HG03159 (cell line): ENCODE results near the gene RPN2.

Experiments
- ATAC-seq: cut with Tn5 transposase; IDR thresholded peaks from one replicate; pipeline ENCODE4 v1.9.1; 2021; ENCODE audit warnings: mild to moderate bottlenecking, moderate library complexity; ENCODE audit not compliant: unreplicated experiment

The RPN2 gene

DNA sequence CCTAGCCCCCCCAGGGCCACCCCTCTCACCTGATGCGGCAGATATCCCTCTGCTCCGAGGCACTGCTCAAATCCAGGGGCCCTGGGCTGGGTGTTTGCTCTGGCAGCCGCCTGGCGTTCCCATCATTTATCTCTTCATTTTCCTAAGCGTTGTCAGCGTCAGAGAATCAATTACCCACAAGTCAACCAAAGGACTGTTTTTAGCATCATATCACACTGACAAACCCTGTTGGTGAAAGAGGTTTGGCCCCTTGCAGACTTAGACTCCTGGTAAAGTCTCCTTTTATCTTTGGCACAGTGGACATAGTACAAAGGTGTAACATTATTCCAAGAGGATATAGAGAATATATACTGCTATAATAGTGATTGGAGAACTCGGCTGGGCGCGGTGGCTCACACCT is 82.6 kb downstream of the RPN2 start, which contains the start of gene GHRH:
Gene GHRH, minus strand, starts transcription at position 101 of the 400 bp plus-strand sequence. CDS start 4,925 bp downstream, outside the sequence.
- ATAC-seq = no peak

DNA sequence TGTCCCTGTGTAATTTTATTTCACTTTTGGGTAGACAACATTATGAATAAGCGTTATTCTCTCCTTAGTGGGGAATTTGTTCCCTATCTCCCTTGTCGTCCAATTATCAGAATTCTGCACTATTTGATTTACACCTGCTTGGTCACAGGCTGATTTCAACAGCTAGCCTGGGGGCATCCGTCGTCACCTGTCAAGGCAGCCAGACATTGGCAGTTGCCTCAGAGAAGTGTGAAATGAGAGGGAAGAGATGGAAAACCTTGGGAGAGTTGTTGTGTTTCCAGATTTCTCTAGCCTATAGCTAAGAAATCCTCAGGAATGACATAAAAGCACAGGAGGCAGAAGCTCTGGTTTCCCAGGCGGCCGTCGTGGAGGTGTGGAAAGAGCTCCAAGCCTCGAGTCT is 83.4 kb downstream of the RPN2 start:
- no peak for ATAC-seq

DNA sequence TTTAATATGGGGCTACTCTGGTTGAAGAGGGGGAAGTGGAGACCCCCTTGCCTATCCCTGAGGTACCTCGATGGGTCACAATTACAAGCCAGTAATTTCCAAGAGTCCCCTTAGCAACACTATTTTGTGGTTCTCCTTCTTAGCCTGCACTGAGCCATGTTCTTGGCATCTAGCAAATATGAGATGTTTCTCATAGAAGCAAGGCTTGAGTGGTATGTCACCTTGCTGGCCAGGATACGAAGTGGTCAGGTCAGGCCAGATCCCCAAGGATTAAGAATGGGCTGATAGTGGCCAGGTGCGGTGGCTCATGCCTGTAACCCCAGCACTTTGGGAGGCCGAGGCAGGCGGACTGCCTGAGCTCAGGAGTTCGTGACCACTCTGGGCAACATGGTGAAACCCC is 84.6 kb downstream of the RPN2 start:
- no peak for ATAC-seq

DNA sequence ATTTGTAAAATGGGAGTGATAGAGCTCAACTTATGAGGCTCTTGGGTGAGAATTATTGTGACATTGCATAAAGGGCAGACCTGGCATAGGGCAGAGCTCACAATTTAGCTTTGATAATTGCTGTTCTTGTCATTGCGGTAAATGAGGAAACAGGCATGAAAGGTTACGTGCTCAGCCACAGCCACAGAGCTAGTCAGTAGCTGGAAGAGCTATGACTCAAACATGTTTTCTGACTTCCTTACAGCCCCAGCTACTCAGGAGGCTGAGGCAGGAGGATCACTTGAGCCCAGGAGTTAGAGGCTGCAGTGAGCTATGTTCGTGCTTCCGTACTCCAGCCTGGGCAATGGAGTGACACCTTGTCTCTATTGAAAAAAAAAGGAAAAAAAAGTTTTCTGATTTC is 86.0 kb downstream of the RPN2 start:
- ATAC-seq = no peak

DNA sequence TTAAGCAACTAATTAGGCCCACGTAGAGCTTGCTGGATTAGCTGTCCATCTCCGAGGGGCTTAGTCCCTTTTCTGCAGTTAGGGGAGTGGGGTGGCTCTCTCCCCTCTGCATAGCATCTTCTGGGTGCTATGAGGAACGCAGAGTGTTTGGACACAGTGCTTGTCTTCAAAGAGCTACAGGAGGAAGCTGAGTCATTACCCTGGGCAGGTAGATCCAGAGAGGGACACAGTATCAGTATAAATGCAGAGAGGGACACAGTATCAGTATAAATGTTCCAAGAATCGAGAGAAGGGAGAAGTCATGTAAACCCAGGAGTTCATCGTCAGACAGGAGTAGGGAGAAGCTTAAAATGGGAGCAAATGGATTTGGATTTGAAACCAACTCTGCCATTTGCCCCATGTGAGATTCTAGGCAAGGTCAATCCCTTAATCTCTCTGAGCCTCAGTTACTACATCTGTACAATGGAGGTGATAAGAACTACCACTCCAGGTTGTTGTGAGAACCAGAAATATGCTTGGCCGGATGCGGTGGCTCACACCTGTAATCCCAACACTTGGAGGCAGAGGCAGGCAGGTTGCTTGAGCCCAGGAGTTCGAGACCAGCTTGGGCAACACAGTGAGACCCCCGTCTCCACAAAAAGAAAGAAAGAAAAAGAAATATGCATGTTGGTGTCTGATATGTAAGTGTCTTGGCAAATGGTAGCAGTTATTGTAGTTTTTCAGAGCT is 88.0 kb downstream of the RPN2 start:
- ATAC-seq = no peak

DNA sequence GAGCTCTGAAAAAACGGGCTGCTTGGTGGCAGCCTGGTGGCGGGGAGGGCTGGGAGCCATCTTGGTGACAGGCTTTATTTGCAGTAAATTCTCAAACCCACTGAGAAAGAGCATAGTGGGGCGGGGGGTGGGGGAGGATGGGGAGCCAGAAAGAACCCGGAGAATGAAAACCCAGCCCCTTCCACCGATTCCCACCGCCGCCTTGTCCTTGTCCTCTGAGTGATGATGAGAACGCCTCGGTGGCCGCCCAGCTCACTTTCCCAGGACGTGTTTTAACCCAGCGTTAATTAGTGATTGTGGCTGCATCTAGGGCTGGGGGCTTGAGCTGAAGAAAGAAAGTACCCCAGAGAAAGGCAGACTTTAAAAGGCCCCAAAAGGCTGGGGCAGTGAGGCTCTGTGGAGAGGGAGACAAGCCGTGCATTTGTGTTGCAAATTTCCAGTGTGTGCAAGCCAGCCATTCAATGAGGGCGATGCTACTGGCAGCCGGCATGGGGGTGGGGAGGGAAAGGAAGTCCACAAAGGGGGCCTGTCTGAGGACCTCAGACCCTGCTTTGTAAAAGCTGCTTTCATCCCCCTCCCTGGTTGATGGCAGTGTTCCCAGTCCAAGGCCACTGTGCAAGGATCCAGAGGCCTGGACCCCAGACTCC is 88.7 kb downstream of the RPN2 start:
- no peak for ATAC-seq

DNA sequence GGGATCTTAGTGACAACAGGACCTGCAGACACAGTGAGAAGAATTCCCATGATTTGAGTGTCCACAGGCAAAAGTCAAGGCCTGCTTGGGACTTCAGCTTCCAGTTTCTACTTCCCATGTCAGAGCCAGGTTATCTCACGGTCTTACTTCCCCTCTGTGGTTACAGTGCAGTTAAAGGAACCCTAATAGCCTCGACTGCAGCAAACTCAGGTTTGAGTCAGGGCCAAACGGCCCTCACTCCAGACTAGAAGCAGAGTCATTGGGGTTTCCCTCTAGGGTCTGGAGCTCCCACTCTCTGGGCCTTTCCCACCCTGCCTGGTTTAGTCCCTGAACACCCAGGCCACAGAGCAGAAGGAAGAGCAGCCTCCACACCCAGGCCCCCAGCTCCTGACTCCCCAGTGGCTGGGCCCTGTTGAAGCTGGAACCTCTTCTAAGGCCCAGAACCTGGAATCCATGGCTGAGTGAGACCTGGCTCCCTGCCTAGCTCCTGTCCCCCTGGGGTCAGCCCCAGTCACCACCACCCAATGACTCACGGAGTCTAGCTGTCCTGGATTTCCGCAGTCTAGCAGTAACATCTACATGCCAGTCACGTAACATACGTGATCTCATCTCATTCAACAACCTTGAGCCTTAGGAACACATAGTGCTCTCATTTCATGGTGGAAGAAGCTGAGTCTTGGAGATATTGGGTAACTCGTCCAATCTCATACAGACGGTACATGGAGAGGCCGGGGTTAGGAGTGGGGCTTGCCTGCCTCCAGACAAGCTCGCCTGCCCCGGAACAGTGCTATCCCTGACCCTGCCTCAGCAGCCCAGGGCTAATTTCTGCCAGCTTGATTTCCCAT is 91.7 kb downstream of the RPN2 start:
- no peak for ATAC-seq

DNA sequence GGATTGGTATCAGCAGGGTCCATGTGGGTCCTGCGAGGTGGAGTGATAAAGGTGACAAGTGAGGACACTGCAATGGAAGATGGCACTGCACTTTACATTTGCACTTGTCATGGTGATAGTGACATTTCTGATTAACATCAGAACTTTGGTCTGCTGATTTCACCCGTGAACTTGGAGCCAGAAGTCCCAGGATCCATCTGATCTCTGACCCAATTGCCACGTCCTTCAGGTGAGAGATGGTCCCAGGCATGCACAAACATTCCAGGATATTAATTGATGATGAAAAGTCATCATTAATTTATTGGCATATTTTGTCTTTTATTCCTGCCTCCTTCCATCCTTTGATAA is 92.3 kb downstream of the RPN2 start:
- no peak for ATAC-seq

DNA sequence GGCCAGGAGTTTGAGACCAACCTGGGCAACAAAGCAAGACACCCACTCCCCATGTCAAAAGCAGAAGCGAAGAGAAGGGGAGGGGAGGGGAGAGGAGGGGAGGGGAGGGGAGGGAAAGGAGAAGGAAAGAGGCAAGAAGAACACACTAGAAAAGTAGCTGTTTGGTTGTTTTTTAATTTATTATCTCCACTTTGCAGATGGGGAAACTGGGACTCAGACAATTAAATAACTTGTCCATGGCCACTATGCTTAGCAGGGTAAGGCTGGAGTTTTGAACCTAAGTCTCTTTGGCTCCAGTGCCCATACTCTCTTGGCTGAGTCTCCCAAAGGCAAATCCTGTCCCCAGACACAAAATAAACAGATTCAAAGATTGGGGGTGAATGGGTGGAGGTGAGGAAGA is 94.9 kb downstream of the RPN2 start:
- no peak for ATAC-seq

DNA sequence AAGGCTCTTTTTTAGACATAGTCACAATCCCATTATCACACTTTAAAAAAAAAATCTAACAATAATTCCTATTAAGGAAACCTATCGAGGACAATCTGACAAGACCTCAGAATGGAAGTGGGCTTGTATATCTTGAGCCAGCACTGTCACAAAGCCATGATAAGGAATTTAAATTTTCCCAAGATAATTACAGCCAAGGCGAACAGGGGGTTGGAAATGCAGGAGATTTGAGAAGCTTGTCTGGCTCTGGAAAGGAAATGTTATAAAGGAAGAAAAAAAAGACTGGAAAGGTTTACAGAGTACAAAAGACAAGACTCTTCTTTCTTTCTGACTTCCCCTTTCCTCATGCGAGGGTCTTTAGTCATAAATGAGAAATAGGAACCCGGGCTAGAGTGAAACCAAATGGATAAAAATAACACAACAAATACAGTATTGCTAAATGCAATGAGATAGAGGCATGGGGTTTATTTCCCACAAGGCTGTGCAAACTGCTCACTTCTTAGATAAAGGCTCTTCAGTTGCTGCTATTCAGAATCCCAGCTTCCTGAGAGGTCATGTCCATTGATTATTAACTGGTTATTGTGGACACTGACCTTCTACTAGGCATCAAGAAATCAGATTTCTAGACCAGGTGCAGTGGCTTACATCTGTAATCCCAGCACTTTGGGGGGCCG is 95.9 kb downstream of the RPN2 start:
- ATAC-seq = no peak

DNA sequence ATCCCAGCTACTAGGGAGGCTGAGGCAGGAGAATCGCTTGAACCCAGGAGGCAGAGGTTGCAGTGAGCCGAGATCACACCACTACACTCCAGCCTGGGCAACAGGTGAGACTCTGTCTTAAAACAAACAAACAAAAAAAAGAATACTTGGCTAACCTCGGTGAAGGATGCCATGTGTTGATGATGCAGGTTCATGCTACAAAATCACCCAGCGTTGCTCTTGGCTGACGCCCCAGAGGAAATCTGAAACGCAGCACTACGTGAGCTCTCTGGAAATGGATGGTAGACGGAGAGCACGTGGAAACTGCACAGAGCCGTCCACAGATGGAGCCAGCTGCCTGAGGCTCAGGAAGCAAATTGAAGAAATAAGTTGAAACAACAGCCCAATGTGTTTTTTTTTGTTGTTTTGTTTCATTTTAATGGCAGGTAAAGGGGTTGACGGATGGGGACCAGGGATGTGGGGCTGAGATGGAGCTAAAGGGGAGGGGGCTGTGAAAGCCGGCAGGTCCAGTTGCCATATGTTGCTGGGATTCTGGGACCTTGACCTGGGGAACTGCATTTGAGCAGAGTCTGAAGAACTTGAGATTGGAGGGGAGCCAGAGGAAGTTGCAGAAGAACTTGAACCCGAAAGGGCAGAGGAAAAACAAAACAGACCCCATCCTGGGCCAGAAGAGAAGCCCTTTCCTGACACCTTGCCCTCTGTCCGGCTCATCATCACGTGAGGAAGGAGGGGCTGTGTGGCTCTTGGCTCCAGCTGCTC is 97.5 kb downstream of the RPN2 start:
- ATAC-seq = no peak

DNA sequence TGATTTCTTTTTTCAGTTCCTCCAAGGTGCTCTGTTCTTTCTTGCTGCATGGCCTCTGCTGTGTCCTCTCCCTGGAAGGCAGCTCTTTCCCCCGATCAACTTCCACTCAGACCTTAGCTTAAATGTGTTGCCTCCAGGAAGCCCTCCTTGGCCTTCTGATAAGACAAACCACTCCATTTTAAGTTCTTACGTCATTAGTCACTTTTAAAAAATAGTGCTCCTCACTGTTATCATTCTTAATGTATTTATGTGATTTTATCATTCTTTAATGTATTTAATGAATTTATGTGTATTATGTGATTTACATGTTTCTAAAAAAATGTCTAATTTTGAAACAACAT is 98.1 kb downstream of the RPN2 start:
- no peak for ATAC-seq

DNA sequence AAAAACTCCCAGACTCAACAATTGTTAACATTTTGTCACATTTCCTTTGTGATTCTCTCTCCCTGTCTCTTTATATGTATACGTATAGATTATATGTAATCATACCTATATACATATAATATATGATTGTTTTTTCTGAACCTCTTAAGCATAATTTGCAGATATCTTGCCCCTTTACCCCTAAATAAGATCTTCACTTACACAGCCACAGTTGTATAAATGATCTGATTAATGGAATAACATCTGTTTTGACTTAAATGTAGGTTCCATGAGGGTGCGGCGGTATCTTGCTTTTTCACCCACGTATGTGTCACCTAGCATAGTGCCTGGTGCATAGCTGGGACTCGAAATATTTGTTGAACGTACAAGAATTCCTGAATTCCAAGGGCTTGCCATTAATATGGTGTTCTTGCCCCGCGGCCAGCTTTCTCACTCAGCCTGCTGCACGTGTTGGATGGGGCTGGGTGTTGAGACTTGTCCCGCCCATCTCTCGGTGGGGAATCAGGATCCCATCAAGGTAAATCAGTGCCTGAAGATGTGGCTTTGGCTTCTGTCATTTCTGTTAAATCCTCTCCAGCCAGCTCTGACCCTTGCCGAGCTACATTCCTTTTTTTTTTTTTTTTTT is 99.9 kb downstream of the RPN2 start:
- ATAC-seq = no peak

DNA sequence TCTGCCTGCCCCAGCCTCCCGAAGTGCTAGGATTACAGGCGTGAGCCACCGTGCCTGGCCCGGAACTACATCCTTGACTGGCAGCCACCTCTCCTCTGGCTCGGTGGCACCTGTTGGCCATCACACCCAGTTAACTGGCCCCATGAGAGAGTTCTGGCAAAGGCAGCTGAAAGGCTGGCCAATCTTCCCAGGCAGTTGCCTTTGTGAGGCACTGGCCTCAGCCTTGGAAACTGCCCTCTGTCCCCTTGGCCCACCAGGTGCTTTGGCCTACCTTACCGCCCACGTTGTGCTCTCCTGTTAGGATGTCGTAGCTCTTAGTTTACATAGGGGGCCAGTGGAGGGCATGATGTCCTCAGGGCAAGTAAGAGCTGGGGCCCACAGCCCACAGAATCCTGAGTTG is 100.7 kb downstream of the RPN2 start:
- no peak for ATAC-seq

DNA sequence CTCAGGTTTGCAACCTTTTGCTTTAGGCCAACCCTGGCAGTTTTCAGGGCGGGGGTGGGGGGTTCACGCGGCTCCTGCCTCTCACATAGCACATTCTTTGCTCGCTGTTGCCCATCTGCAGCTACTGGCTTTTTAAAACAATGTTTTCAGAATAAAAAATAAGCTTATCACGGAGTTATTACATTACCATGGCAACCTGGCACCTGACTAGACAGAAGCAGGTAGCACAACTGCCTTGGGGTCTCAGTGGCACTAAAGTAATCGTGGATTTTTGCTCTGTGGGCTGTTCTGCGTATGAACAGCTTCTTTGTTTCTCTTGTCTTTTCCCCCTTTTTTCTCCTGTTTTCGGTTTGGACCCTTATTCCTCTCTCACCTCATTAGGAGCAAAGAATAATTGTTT is 101.3 kb downstream of the RPN2 start:
- no peak for ATAC-seq

DNA sequence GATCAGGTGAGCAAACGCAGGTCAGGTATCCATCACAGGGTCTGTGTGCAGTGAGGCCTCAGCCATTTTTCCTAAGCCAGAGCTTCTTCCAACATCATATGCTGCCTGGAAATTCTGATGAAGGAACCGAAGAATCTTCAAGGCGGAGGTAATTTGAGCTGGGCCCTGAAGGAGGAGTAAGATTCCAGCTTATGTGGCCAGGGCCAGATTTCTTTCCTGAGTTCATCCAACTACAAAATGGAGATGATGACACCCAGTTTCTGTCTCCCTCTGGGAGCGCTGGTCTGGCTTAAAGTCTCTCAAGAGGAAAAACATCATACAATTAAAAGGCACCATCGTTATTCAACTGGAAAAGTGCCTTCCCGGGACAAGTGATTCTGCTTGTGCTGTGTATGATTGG is 103.4 kb downstream of the RPN2 start:
- no peak for ATAC-seq

DNA sequence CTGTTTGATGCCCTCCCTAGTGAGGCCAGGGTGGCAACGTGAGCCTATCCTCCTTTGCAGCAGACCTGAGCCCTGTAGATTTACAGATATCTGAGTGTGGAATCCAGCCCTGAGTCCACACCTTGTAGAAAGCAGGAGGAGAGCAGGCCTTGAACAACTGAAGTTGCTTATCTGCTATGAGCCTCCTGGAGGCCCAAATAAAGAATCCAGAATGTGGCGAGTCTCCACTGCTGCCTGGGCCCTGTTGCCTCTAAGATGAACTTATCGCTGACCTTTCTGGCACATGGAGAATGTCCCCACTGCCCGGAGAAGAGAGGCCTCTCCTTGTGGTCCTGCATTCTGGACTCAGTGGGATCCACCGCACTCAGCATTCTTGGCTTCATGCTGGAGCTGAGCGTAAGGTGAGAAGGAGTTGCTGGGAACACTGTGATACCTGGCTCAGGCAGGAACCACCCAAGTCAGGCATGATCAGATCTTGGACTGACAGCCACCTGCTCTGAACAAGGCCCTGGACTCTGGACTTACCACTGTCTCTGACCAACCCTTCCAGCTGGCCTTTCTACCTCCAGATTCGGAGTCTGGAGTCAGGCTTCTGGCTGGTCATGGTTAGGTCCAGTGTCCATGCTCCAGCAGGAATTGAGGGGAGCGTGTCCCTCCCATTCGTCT is 104.5 kb downstream of the RPN2 start:
- ATAC-seq = no peak

DNA sequence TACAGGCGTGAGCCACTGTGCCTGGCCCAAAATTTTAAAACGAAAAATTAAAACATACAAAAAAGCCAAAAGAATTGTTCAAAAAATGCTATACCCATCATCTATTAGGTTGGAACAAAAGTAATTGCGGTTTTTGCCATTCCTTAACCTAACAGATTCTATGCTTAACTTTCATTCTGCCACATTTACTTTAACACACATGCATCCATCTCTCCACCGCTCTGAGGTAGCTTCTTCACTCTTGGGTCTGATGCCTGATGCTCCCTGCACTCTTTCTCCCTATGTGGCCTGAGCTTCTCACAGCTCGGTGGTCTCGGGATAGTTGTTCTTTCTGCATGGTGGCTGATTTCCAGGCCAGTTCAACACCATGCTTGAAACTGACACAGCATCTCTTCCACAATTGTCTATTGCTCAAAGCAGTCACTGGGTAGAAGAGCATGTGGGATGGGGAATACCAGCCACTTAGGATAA is 105.6 kb downstream of the RPN2 start:
- ATAC-seq = no peak

DNA sequence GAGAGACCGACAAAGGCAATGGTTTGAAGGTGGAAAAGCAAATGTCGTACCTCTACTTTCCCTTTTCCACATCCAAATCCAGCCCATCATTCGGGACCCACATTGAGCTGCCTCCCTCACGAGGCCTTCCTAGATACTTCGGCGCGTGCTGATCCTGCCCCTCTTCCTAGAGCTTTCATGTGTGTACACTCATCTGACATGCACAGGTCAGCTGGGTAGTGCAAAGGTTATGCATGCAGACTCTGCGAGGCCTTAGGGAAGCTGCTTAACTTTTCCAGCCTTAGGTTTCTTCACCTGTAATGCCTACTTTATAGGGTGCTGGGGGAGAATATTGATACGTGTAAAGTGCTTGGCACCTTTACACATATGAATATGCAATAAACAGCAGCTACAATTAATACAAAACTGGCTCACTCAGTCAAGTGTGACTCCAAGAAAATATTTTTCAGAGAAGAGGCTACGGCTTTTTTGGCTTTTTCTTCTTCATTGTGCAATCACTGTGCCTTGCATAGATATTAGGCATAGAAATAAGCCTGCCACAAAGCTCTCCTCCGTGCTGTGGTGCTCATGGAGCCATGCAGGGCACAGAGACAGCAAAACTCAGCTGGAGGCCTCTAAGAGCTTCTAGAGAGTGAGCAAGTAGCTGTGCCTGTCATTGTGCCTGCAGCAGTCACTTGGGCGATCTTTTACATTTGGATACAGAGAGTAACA is 106.7 kb downstream of the RPN2 start:
- no peak for ATAC-seq
